Liver (tissue), 9 donors: ENCODE measurements around the gene GAP43. TPM values are rescaled to one million over a fixed set of nuclear protein-coding genes. Genes with fewer than 3 reads are reported as not detected.

ENCODE experiments used
- DNase-seq: peaks from one replicate; pipeline ENCODE4 v3.0.0-alpha.2; 2017; ENCODE audit warnings: low spot score
- H3K27ac ChIP-seq, 2 donors: one replicate each; pipeline ENCODE4 v1.7.0; 2013; ENCODE audit warnings: inconsistent platforms in 2 of 2, low read length in 2 of 2, control low read depth in 1 of 2, low read depth in 1 of 2, mild to moderate bottlenecking in 1 of 2
- H3K27me3 ChIP-seq, 4 donors: one replicate each; pipeline versions ENCODE4 v1.6.1 to v1.7.0; 2013; ENCODE audit warnings: low read length in 3 of 4, inconsistent platforms in 1 of 4, mild to moderate bottlenecking in 1 of 4, moderate library complexity in 1 of 4; ENCODE audit not compliant: control insufficient read depth in 4 of 4, insufficient read depth in 4 of 4
- H3K36me3 ChIP-seq, 4 donors: one replicate each; pipeline versions ENCODE4 v1.6.1 to v1.7.0; 2013; ENCODE audit warnings: low read length in 3 of 4, mild to moderate bottlenecking in 3 of 4, low read depth in 1 of 4, moderate library complexity in 1 of 4; ENCODE audit not compliant: control insufficient read depth in 4 of 4, insufficient read depth in 3 of 4
- H3K4me1 ChIP-seq, 4 donors: one replicate each; pipeline versions ENCODE4 v1.6.1 to v1.7.0; 2013; ENCODE audit warnings: low read length in 3 of 4, mild to moderate bottlenecking in 3 of 4, moderate library complexity in 1 of 4; ENCODE audit not compliant: control insufficient read depth in 4 of 4, insufficient read depth in 4 of 4
- H3K4me3 ChIP-seq, 3 donors: one replicate each; pipeline versions ENCODE4 v1.6.1 to v1.7.0; 2013; ENCODE audit warnings: low read length in 3 of 3, control low read depth in 1 of 3, low read depth in 1 of 3, mild to moderate bottlenecking in 1 of 3
- H3K9ac ChIP-seq, 2 donors: one replicate each; pipeline ENCODE4 v1.7.0; 2013; ENCODE audit warnings: low read length in 2 of 2, mild to moderate bottlenecking in 2 of 2, moderate library complexity in 2 of 2, control low read depth in 1 of 2, low read depth in 1 of 2
- H3K9me3 ChIP-seq, 4 donors: one replicate each; pipeline versions ENCODE4 v1.6.1 to v1.7.0; 2013; ENCODE audit warnings: low read length in 3 of 4; ENCODE audit not compliant: control insufficient read depth in 4 of 4
- CTCF ChIP-seq: fragments of 150-350 bp; IDR thresholded peaks from 2 replicates; pipeline ENCODE4 v1.5.1; 2017; ENCODE audit warnings: improper control_type of control experiment, low read depth, low read length; ENCODE audit not compliant: missing input control
- EGR1 ChIP-seq, 2 donors: IDR thresholded peaks; 2 replicates each; pipeline ENCODE4 v1.6.1; 2016 to 2018; ENCODE audit warnings: antibody characterized with exemption in 2 of 2, low read depth in 2 of 2
- FOXA1 ChIP-seq: IDR thresholded peaks from 2 replicates; pipeline ENCODE4 v1.6.1; 2016; ENCODE audit warnings: antibody characterized with exemption
- FOXA2 ChIP-seq: IDR thresholded peaks from 2 replicates; pipeline ENCODE4 v1.6.1; 2016; ENCODE audit warnings: antibody characterized with exemption
- GABPA ChIP-seq, 2 donors: IDR thresholded peaks in 1 of 2; conservative IDR thresholded peaks in 1 of 2; 2 replicates each; pipeline ENCODE4 v1.6.1; 2016; ENCODE audit warnings: antibody characterized with exemption in 2 of 2, mild to moderate bottlenecking in 1 of 2, moderate library complexity in 1 of 2
- HNF4A ChIP-seq, 2 donors: conservative IDR thresholded peaks; 2 replicates each; pipeline ENCODE4 v1.6.1; 2016; ENCODE audit warnings: antibody characterized with exemption in 2 of 2, mild to moderate bottlenecking in 2 of 2
- HNF4G ChIP-seq: IDR thresholded peaks from 2 replicates; pipeline ENCODE4 v1.6.1; 2016; ENCODE audit warnings: antibody characterized with exemption
- JUND ChIP-seq, 2 donors: IDR thresholded peaks; 2 replicates each; pipeline ENCODE4 v1.6.1; 2016; ENCODE audit warnings: antibody characterized with exemption in 2 of 2
- MAX ChIP-seq: IDR thresholded peaks from 2 replicates; pipeline ENCODE4 v1.6.1; 2016; ENCODE audit warnings: antibody characterized with exemption
- NR2F2 ChIP-seq: IDR thresholded peaks from 2 replicates; pipeline ENCODE4 v1.6.1; 2016; ENCODE audit warnings: antibody characterized with exemption
- RAD21 ChIP-seq, 2 donors: IDR thresholded peaks; 2 replicates each; pipeline ENCODE4 v1.6.1; 2016; ENCODE audit warnings: antibody characterized with exemption in 2 of 2, mild to moderate bottlenecking in 2 of 2
- REST ChIP-seq: IDR thresholded peaks from 2 replicates; pipeline ENCODE4 v1.6.1; 2016; ENCODE audit warnings: antibody characterized with exemption, mild to moderate bottlenecking
- RXRA ChIP-seq, 2 donors: IDR thresholded peaks; 2 replicates each; pipeline ENCODE4 v1.6.1; 2017 to 2018; ENCODE audit warnings: antibody characterized with exemption in 2 of 2, mild to moderate bottlenecking in 1 of 2
- SP1 ChIP-seq: IDR thresholded peaks from 2 replicates; pipeline ENCODE4 v1.6.1; 2018; ENCODE audit warnings: antibody characterized with exemption, mild to moderate bottlenecking
- TAF1 ChIP-seq: conservative IDR thresholded peaks from 2 replicates; pipeline ENCODE4 v1.6.1; 2016; ENCODE audit warnings: antibody characterized with exemption, mild to moderate bottlenecking
- YY1 ChIP-seq: IDR thresholded peaks from 2 replicates; pipeline ENCODE4 v1.6.1; 2016; ENCODE audit warnings: antibody characterized with exemption, mild to moderate bottlenecking
- ZBTB33 ChIP-seq: IDR thresholded peaks from 2 replicates; pipeline ENCODE4 v1.6.1; 2016; ENCODE audit warnings: antibody characterized with exemption
- WGBS: extraction: QIAGEN DNeasy Blood & Tissue Kit; methylation state at CpG from one replicate; pipeline ENCODE4 v1.1.7; 2013; 5-methylcytosine and 5-hydroxymethylcytosine counted together
- polyA plus RNA-seq, 2 donors: library from polyadenylated mRNA; stranded (reverse) in 1 of 2; unstranded in 1 of 2; fragments of 200-250 nt in 1 of 2; fragments of >200 nt in 1 of 2; fragmentation: Nextera tagmentation in 1 of 2; extraction: Ambion mirVana in 1 of 2; gene quantifications; one replicate each; pipeline versions ENCODE4 v1.2.1 to v1.2.3, GENCODE V29; 2013 to 2015
- total RNA-seq, 2 donors: library from RNA; depleted of rRNA; stranded (reverse); fragments of >200 nt; gene quantifications; one replicate each; pipeline ENCODE4 v1.2.3, GENCODE V29; 2014
- TF ChIP-seq, protein P1 (sequence below): IDR thresholded peaks from 2 replicates; pipeline ENCODE4 v1.6.1; 2016; ENCODE audit warnings: antibody characterized with exemption
- donor health status: healthy.
- donor health status: healthy.
- donor health status: healthy.
- donor health status: healthy.
- donor health status: healthy.

Gene GAP43
- total and polyA plus RNA-seq, 4 donors: 0.06 TPM; not detected in 3

DNA sequence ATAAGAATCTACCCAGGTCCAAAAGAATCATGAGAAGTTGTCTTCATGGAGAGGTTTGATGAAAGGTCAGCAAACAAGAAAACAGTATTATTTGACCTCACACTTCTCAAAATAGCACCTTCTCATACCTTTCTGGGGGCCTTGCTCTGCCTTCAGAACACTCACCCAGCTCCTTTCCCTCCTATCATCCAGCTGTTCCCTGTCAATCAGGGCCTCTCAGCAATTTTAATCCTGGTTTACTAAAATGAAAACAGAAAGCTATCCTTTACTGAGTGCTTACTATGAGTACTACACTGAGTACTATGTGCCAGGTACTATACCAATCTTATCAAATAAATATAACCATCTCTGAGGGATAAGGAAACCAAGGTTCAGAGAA lies 138.6 kb downstream of the GAP43 start (continued):
- TF ChIP-seq HNF4G: no peak
- no peak for TF ChIP-seq TAF1
- TF ChIP-seq FOXA2: no peak
- no peak for TF ChIP-seq JUND (IDR thresholded peaks at IDR 0.05)
- no peak for TF ChIP-seq EGR1 (IDR thresholded peaks at IDR 0.05; ENCODE audit: low read depth in 2 of 2)
- TF ChIP-seq SP1: no peak
- TF ChIP-seq FOXA1: no peak
- no peak for TF ChIP-seq ZBTB33

- no peak for TF ChIP-seq YY1
- TF ChIP-seq TAF1: no peak
- no peak for TF ChIP-seq EGR1 (IDR thresholded peaks at IDR 0.05; ENCODE audit: low read depth in 2 of 2)
- TF ChIP-seq NR2F2: no peak
- TF ChIP-seq ZBTB33: no peak
- TF ChIP-seq FOXA1: no peak
- TF ChIP-seq CTCF: no peak
- TF ChIP-seq, protein P1, sequence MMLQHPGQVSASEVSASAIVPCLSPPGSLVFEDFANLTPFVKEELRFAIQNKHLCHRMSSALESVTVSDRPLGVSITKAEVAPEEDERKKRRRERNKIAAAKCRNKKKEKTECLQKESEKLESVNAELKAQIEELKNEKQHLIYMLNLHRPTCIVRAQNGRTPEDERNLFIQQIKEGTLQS: no peak
- no peak for TF ChIP-seq MAX
- no peak for TF ChIP-seq JUND (IDR thresholded peaks at IDR 0.05)
- no peak for TF ChIP-seq GABPA (IDR thresholded peaks at IDR 0.05 in 1 of 2, conservative IDR thresholded peaks at IDR 0.05 in 1 of 2)
- no peak for TF ChIP-seq HNF4A (conservative IDR thresholded peaks at IDR 0.05)
- no peak for TF ChIP-seq REST
- no peak for TF ChIP-seq RAD21 (IDR thresholded peaks at IDR 0.05)
- TF ChIP-seq FOXA2: no peak
- no peak for TF ChIP-seq RXRA (IDR thresholded peaks at IDR 0.05)
- TF ChIP-seq HNF4G: no peak
- TF ChIP-seq SP1: no peak
- H3K27ac ChIP-seq: no peak overlapping the region
- 81% methylated on average over 6 of the region's 6 CpGs for WGBS
Observed at GRCh38 chr3:115766587-115767482, 143.5 kb downstream of the GAP43 start.

More at GRCh38 chr3:115766587-115767482, 143.5 kb downstream of the GAP43 start:
- no peaks in the 10 kb centered on the region for H3K9me3 ChIP-seq
- no peak overlapping the region for H3K9ac ChIP-seq
- no peaks in the 10 kb centered on the region for H3K4me1 ChIP-seq
- H3K4me3 ChIP-seq: no peak overlapping the region
- no peak for DNase-seq
- H3K27me3 ChIP-seq: no peaks in the 10 kb centered on the region
- no peaks in the 10 kb centered on the region for H3K36me3 ChIP-seq
